DMS153 (cell line): Measurements from ENCODE around the gene PIGM.

Source experiments
- DNase-seq: peaks from one replicate; lab custom pipeline; 2025; lab: John Stamatoyannopoulos, UW

PIGM gene

GRCh38 chr1:160022330-160023310, 9.2 kb downstream of the PIGM start:
- DNase-seq: no peak

- DNase-seq: no peak
Observed at GRCh38 chr1:160021376-160022074, 10.3 kb downstream of the PIGM start.

GRCh38 chr1:160020196-160020595, 11.6 kb downstream of the PIGM start:
- DNase-seq: no peak

- no peak for DNase-seq
Observed at GRCh38 chr1:160018900-160019299, 12.9 kb downstream of the PIGM start.

GRCh38 chr1:160018347-160018746, 13.4 kb downstream of the PIGM start:
- no peak for DNase-seq

GRCh38 chr1:160017592-160017991, 14.2 kb downstream of the PIGM start:
- DNase-seq: no peak

GRCh38 chr1:160011781-160012180, 20.0 kb downstream of the PIGM start:
- no peak for DNase-seq

GRCh38 chr1:160009801-160010200, 22.0 kb downstream of the PIGM start:
- DNase-seq: no peak

- DNase-seq: no peak
Observed at GRCh38 chr1:160009081-160009480, 22.7 kb downstream of the PIGM start.

- peak; percentile 31 for DNase-seq
Observed at GRCh38 chr1:160007577-160008200, 24.1 kb downstream of the PIGM start.

- DNase-seq: peak; percentile 71
Observed at GRCh38 chr1:160006312-160006940, 25.4 kb downstream of the PIGM start.

- DNase-seq: no peak
Observed at GRCh38 chr1:160005070-160005469, 26.7 kb downstream of the PIGM start.

- no peak for DNase-seq
Observed at GRCh38 chr1:160004425-160004824, 27.4 kb downstream of the PIGM start.

- no peak for DNase-seq
Observed at GRCh38 chr1:160004001-160004400, 27.8 kb downstream of the PIGM start.

- no peak for DNase-seq
Observed at GRCh38 chr1:160001440-160001839, 30.4 kb downstream of the PIGM start.

- no peak for DNase-seq
Observed at GRCh38 chr1:159999204-159999603, 32.6 kb downstream of the PIGM start.

GRCh38 chr1:159996653-159997052, 35.1 kb downstream of the PIGM start:
- no peak for DNase-seq

- no peak for DNase-seq
Observed at GRCh38 chr1:159994896-159995295, 36.9 kb downstream of the PIGM start.

- DNase-seq: no peak
Observed at GRCh38 chr1:159993911-159994310, 37.9 kb downstream of the PIGM start.

- DNase-seq: no peak
Observed at GRCh38 chr1:159992161-159992560, 39.6 kb downstream of the PIGM start.

GRCh38 chr1:159991513-159991912, 40.3 kb downstream of the PIGM start:
- no peak for DNase-seq

GRCh38 chr1:159990005-159990404, 41.8 kb downstream of the PIGM start:
- DNase-seq: no peak
